ENCODE results near the gene HDHD3.
A peak's percentile ranks its signal among the peaks of the same experiment; 100 is the strongest.

The HDHD3 gene

DNA sequence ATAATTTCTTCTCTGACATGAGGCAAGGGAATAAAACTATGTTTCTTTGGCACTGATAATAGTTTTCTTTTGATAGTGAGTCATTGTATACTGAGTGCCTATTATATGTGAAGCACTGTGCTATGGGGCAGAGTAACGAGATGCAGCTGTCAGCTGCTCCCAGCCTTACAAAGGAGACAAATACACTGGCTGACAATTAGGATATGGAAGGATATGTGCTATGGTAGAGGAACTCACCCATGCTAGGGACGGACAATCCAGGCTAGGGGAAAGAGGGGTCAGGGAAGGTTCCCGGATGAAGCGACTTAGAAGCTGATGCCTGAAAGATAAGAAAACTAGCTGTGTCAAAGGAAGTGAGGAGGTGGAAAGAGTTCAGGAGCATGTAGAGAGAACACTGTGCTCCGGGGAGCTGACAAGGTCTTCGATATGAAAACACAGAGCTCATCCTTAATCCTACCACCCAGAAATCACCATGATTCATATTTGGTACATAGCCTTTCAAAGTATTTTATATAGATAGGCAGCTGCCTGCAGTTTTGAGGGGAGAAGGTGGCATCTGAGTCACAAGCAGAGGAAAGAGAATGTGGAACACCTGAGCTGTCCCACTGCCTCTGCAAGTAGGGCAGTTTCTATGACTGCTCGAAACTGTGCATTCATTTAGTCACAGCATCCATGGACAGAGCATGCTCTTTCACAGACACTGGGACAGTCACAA, 15.3 kb downstream of the HDHD3 start:
- DNase-seq = no peak

GRCh38 chr9:113360242-113360842, 16.4 kb downstream of the HDHD3 start:
- no peak for DNase-seq

DNA sequence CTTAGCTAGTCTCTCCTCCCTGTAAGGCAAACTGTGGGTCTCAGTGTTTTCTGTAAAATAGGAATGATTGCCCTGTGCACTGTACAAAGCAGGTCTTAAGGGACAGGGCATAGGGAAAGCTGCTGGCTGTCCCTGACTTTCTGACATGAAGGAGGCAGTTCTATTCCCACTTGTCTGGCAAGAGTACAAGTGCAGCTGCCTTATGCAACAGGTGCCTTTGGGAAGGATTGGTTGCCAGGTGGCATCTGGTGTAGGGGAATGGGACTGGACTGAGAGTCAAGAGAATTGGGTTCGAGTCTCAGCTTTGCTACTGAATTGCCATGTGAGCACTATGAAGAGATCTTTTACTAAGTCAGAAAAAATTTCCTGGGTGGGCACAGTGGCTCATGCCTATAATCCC, 17.4 kb downstream of the HDHD3 start:
- no peak for DNase-seq

- DNase-seq = no peak
Observed at GRCh38 chr9:113356686-113357292, 20.0 kb downstream of the HDHD3 start.

GRCh38 chr9:113355040-113355596, 21.7 kb downstream of the HDHD3 start:
- DNase-seq = no peak

DNA sequence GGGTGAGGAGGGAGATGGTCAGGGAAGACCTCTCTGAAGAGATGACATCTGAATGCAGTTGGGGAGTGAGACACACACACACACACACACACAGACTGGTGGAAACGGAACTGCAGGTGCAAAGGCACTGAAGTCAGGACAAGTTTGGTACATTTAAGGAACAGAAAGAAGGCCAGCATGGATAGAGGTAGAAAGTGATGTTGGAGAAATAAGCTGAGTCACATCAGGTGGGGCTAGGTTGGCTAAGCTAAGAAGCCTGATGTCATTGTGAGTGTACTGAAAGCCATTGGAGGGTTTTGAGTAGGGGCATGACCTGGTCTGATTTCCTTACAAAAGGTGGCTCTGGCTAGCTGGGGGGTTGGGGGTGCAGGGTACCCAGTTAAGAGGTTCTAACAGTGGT, 24.4 kb downstream of the HDHD3 start:
- no peak for DNase-seq

GRCh38 chr9:113352006-113352405, 24.8 kb downstream of the HDHD3 start:
- no peak for DNase-seq

DNA sequence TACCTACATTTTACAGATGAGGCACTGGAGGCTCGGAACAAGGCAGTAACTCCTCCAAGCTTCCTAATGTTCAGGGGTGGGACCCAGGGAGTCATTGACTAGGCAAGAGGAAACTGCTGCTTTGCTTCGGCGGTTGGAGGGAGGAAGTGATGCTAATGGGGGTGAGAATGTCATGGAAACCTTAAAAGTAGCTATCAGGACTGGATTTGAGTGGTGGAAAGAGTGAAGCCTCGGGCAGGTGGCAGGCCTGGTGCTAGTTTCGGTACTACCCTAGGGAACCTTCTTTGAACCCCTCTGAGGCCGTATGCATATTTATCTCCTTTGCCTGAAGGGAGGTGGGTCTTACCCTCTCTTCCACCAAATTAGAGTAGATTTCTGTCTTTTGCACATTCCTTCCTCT, 25.8 kb downstream of the HDHD3 start:
- DNase-seq = peak; percentile 37

DNA sequence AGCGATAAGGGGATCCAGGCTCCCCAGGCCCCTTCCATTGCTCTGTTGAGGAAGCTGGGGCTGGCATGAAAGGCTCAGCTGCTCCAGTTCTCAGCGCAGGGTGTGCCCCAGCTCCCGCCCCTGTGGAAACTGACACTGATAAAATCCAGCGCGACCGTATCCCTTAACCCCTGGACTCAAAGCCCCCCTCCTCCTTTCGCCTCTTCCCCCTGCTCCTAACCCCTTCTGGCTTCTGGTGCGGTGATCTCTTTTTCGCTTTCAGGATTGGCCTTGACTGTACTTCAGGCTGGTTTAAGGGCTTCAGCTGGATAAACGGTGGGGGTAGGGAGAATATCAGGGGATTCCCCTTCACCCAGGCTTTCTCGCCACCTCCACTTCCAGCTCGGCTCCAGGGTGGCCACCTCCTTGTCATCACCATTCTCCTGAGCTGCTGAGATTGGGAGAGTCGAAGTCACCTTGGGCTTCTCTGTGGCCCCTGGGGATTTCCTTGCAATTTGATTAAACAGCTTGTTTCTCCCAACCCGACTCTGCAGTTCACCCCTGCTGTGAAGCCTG, 26.6 kb downstream of the HDHD3 start:
- no peak for DNase-seq

DNA sequence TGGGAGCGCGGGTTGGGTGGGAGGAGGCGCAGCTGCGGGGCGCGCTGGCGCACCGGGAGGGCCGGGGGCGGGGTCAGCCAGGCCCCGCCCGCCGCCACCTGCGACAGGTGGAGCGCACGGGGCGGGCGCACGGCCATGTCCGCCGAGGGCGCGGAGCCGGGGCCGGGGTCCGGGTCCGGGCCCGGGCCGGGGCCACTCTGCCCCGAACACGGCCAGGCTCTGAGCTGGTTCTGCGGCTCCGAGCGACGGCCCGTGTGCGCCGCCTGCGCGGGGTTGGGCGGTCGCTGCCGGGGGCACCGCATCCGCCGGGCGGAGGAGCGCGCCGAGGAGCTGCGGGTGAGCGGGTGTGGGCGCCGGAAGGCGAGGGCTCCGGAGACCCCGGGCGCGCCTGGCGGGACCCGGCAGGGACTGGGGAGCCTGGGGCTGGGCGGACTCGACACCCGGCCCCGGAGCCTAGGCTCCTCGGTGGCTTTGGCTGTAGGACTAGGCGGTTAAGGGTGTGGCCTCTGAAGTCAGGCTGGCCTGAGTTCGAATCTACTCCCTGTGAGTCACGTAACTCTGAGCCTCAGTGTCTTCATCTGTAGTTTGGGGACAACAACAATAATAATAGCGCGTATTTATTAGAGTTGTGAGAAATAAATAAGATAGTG, 27.2 kb downstream of the HDHD3 start, which contains the start of gene BSPRY:
TSS of gene BSPRY (plus strand) at position 97 of the 650 bp plus-strand sequence. CDS start at position 136, 39 bp downstream.
- peak; percentile 33 for DNase-seq

- DNase-seq = no peak
Observed at GRCh38 chr9:113349066-113349444, 27.7 kb downstream of the HDHD3 start.

DNA sequence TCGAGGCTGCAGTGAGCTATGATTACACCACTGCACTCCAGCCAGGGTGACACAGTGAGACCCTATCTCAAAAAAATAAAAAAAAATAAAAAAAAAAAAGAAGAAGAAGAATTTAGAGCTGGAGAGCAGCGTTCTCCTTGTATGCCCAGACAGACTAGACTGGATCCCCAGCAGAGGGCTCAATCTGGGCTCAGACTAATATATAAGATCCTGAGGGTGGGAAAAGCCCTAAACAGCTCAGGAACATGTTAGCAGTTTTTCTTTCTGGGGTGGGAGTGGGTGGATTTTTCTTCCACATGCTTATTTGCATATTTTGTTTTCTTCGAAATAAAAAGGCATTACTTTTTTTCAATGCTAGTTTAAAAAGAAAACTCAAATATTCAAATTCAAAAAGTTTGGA, 28.3 kb downstream of the HDHD3 start:
- no peak for DNase-seq

DNA sequence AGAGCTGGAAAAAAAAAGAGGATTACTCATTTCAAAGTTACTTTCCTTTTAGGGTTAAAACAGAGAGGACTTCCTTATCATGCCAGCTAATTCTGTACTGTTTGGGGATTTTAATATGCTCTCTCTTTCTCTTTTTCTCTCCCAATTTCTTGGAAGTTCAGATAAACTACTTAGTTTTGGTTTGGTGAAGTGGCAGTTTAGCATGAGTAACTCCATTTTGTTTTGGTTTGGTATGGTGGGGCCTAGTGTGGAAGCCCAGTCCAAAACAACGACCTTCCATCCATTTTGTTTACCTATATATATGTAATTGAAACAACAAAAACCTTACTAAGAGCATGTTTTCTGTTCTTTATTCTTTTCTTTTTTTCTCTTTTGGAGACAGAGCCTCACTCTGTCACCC, 31.1 kb downstream of the HDHD3 start:
- no peak for DNase-seq

GRCh38 chr9:113345190-113345589, 31.6 kb downstream of the HDHD3 start:
- DNase-seq = no peak

GRCh38 chr9:113343732-113344231, 33.0 kb downstream of the HDHD3 start:
- no peak for DNase-seq

GRCh38 chr9:113341712-113342410, 34.9 kb downstream of the HDHD3 start:
- DNase-seq = peak; percentile 29

DNA sequence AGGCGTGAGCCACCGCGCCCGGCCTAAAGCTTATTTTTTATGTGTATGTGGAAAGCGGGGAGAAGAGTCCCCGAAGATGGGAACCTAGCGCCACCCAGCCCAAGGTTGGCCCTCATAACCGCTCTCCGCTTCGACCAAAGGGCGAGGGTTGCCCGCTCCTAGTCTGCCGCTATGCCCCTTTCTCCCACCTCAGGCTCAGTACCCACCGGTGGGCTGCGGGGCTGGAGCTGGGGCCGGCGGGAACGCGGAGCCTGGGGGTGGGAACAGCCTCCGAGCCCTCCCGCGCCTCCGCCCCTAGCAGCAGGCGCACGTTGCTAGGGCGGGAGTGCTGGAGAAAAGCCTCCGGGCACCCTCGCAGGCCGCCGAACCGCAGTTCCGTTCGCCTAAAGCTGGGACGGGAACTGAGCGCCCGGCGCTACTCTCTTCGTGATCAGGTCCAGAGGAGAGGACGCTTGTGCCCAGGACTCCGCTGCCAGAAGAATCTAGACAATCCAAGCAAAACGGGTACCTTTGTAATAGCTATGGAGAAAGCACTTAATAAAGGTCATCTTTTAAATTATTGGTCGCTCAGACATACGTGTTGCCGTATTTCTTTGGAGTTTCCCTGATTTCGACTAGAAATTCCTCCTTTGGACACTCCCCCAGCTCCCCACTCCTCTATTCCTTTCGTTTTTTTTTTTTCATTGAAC, 36.6 kb downstream of the HDHD3 start, which contains the start of gene WDR31:
TSS of gene WDR31 (minus strand) at position 265 of the 689 bp plus-strand sequence. CDS start 8,253 bp downstream, outside the sequence.
- DNase-seq = peak; percentile 79

GRCh38 chr9:113337714-113338113, 39.1 kb downstream of the HDHD3 start:
- DNase-seq = no peak

DNA sequence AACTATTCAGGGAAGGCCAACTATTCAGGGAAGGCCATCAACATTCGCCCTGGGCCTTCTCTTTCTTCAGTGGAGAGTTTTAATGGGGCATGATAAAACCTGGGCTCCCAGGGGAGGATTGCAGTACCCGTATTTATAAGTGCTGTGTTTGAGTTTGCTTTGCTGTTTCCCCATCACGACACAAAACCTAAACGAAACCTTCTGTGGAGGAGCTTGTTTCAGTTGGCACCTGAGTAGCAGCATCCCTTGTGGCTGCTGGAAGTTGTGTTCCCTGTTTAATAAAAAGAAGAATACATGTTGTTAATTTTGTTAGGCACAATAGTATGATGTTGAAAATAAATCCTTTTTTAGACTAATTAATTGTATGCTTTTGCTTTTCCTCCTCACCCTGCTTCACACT, 45.0 kb downstream of the HDHD3 start:
- no peak for DNase-seq

GRCh38 chr9:113328045-113328782, 48.6 kb downstream of the HDHD3 start:
- DNase-seq = no peak

DNA sequence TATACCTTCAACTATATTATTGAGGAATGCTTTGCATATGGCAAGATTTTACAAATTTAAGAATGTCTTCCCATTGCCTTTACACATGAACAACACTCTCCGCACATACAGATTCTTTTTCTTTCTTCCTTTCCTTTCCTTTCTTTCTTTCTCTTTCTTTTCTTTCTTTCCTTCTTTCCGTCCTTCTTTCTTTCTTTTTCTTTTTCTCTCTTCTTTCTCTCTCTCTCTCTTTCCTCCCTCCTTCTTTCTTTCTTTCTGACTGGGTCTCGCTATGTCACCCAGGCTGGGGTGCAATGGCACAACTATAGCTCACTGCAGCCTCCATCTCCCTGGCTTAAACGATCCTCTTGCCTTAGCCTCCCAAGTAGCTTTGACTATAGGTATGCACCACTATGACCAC, 50.6 kb downstream of the HDHD3 start:
- DNase-seq = no peak

Measured in CD4-positive, alpha-beta T cell treated with Interleukin-21 for 1 hour (primary cell).